ENCODE data around the gene MPDU1.
A peak's percentile ranks its signal among the peaks of the same experiment; 100 is the strongest.

Gene MPDU1

GRCh38 chr17:7583253-7584109, at the start of gene MPDU1:
Gene MPDU1 (plus strand): TSS chr17:7583852. CDS start chr17:7583863, 11 bp downstream.
- DNase-seq (ENCODE audit: low read depth) = peak; percentile 95

GRCh38 chr17:7538050-7538449, 45.6 kb upstream of the MPDU1 start:
- no peak for DNase-seq (ENCODE audit: low read depth)

GRCh38 chr17:7538891-7539545, 44.6 kb upstream of the MPDU1 start:
- peak; percentile 12 for DNase-seq (ENCODE audit: low read depth)

GRCh38 chr17:7541074-7541621, 42.5 kb upstream of the MPDU1 start:
- DNase-seq (ENCODE audit: low read depth) = no peak

GRCh38 chr17:7544911-7545310, 38.7 kb upstream of the MPDU1 start:
- DNase-seq (ENCODE audit: low read depth) = no peak

- no peak for DNase-seq (ENCODE audit: low read depth)
Measured at GRCh38 chr17:7548585-7549400, 34.9 kb upstream of the MPDU1 start, which contains the start of gene TNFSF12. Gene TNFSF12 (plus strand): TSS chr17:7549058. CDS start chr17:7549154, 96 bp downstream.

- DNase-seq (ENCODE audit: low read depth) = no peak
Measured at GRCh38 chr17:7549401-7550055, 34.1 kb upstream of the MPDU1 start.

GRCh38 chr17:7550344-7550743, 33.3 kb upstream of the MPDU1 start:
- no peak for DNase-seq (ENCODE audit: low read depth)

- no peak for DNase-seq (ENCODE audit: low read depth)
Measured at GRCh38 chr17:7551396-7551795, 32.3 kb upstream of the MPDU1 start.

GRCh38 chr17:7552621-7553051, 31.0 kb upstream of the MPDU1 start:
- no peak for DNase-seq (ENCODE audit: low read depth)

GRCh38 chr17:7553356-7553755, 30.3 kb upstream of the MPDU1 start:
- DNase-seq (ENCODE audit: low read depth) = no peak

- no peak for DNase-seq (ENCODE audit: low read depth)
Measured at GRCh38 chr17:7555320-7555948, 28.2 kb upstream of the MPDU1 start.

- DNase-seq (ENCODE audit: low read depth) = no peak
Measured at GRCh38 chr17:7556627-7557026, 27.0 kb upstream of the MPDU1 start.

GRCh38 chr17:7557147-7557764, 26.4 kb upstream of the MPDU1 start:
- no peak for DNase-seq (ENCODE audit: low read depth)

- peak; percentile 63 for DNase-seq (ENCODE audit: low read depth)
Measured at GRCh38 chr17:7557775-7558543, 25.7 kb upstream of the MPDU1 start.

GRCh38 chr17:7558544-7559319, 24.9 kb upstream of the MPDU1 start, which contains the start of gene TNFSF13:
Gene TNFSF13 (plus strand): TSS chr17:7558750. CDS start chr17:7559040, 290 bp downstream.
- DNase-seq (ENCODE audit: low read depth) = no peak

GRCh38 chr17:7559320-7560171, 24.1 kb upstream of the MPDU1 start:
- DNase-seq (ENCODE audit: low read depth) = no peak
